GM19238 (cell line): ENCODE data around the gene CPAMD8.
"Not testable (repeated sequence)": the region's sequence is repeated elsewhere in the genome, so short reads cannot be mapped to it uniquely, and the experiment has no call there.

Experiments used
- DNase-seq: peaks from one replicate; pipeline ENCODE4 v3.0.0; 2011; ENCODE audit warnings: low spot score; ENCODE audit not compliant: insufficient read length

CPAMD8 gene

GRCh38 chr19:16946951-16947940 lies 79.4 kb downstream of the CPAMD8 start:
- no peak for DNase-seq

GRCh38 chr19:16945762-16946465 lies 80.7 kb downstream of the CPAMD8 start:
- DNase-seq: no peak

GRCh38 chr19:16945364-16945714 lies 81.3 kb downstream of the CPAMD8 start:
- DNase-seq: no peak

GRCh38 chr19:16944626-16945363 lies 81.8 kb downstream of the CPAMD8 start:
- DNase-seq: no peak

- no peak for DNase-seq
Observed at GRCh38 chr19:16943942-16944625, 82.5 kb downstream of the CPAMD8 start.

- not testable (repeated sequence) for DNase-seq
Observed at GRCh38 chr19:16943090-16943489, 83.5 kb downstream of the CPAMD8 start.

GRCh38 chr19:16942583-16942982 lies 84.0 kb downstream of the CPAMD8 start:
- no peak for DNase-seq

GRCh38 chr19:16940626-16941025 lies 86.0 kb downstream of the CPAMD8 start:
- no peak for DNase-seq

- not testable (repeated sequence) for DNase-seq
Observed at GRCh38 chr19:16940063-16940462, 86.5 kb downstream of the CPAMD8 start.

- DNase-seq: no peak
Observed at GRCh38 chr19:16938211-16938610, 88.4 kb downstream of the CPAMD8 start.

- DNase-seq: not testable (repeated sequence)
Observed at GRCh38 chr19:16937796-16938195, 88.8 kb downstream of the CPAMD8 start.

GRCh38 chr19:16936901-16937300 lies 89.7 kb downstream of the CPAMD8 start:
- DNase-seq: no peak

- DNase-seq: no peak
Observed at GRCh38 chr19:16934489-16934888, 92.1 kb downstream of the CPAMD8 start.

- DNase-seq: no peak
Observed at GRCh38 chr19:16931306-16931705, 95.3 kb downstream of the CPAMD8 start.

GRCh38 chr19:16930753-16931152 lies 95.9 kb downstream of the CPAMD8 start:
- no peak for DNase-seq

- no peak for DNase-seq
Observed at GRCh38 chr19:16928916-16929315, 97.7 kb downstream of the CPAMD8 start.

- no peak for DNase-seq
Observed at GRCh38 chr19:16928351-16928750, 98.3 kb downstream of the CPAMD8 start.

GRCh38 chr19:16927883-16928282 lies 98.7 kb downstream of the CPAMD8 start:
- DNase-seq: no peak

- no peak for DNase-seq
Observed at GRCh38 chr19:16922949-16923348, 103.7 kb downstream of the CPAMD8 start.

- no peak for DNase-seq
Observed at GRCh38 chr19:16922592-16922934, 104.0 kb downstream of the CPAMD8 start.
